H1 (cell line): Measurements from ENCODE around the gene KLHL26.

ENCODE experiments used
- EZH2 ChIP-seq: fragments of 200-600 bp; sonication (generic); IDR thresholded peaks from 2 replicates; pipeline ENCODE4 v1.7.1; 2012; ENCODE audit warnings: low read depth, mild to moderate bottlenecking, moderate library complexity, low read length, inconsistent platforms; ENCODE audit not compliant: severe bottlenecking
- POLR2A ChIP-seq, 2 experiments: IDR thresholded peaks; 1 replicate in 1 of 2; 2 replicates in 1 of 2; pipeline ENCODE4 v1.6.1; 2011; ENCODE audit warnings: low read depth in 2 of 2, low read length in 2 of 2, mild to moderate bottlenecking in 2 of 2; ENCODE audit errors: control extremely low read depth in 1 of 2
- POLR2AphosphoS5 ChIP-seq: IDR thresholded peaks from 2 replicates; pipeline ENCODE4 v1.6.1; 2011; ENCODE audit warnings: low read depth, low read length
- ZNF274 ChIP-seq: IDR thresholded peaks from 2 replicates; pipeline ENCODE4 v1.7.0; 2012; ENCODE audit warnings: low read length, borderline replicate concordance; ENCODE audit errors: extremely low read depth

DNA sequence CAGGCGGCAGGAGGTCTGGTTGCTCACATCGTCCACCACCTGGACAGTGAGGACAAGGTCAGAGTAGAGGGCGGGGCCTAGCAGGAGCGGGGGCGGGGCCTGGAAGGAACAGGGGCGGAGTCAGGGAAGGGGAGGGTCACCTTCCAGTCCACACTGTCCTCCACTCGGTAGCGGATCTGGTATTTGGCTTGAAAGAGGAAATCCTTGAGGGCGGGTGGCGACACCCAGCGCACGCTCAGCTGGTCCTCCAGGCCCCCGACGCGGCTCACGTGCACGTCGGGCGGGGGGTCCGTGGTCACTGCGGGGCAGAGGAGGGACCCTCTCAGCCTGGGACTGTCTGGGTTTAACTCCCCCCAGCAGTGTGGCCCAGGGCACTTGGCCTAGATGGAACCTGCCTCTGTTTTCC is 40.1 kb upstream of the KLHL26 start:
- TF ChIP-seq EZH2 = no peak
- no peak for TF ChIP-seq ZNF274
- no peak for TF ChIP-seq POLR2AphosphoS5
- TF ChIP-seq POLR2A (IDR thresholded peaks at IDR 0.05; ENCODE audit: control extremely low read depth in 1 of 2, low read depth in 2 of 2, low read length in 2 of 2) = no peak
